H9 (cell line): ENCODE measurements around the gene P2RX2. TPM values are rescaled to one million over a fixed set of nuclear protein-coding genes. Genes with fewer than 3 reads are reported as not detected.

ENCODE experiments used
- DNase-seq: peaks from one replicate; pipeline ENCODE4 v3.0.0-alpha.2; 2017
- H2AFZ ChIP-seq: one replicate; pipeline ENCODE4 v1.6.1; 2013; ENCODE audit warnings: mild to moderate bottlenecking, low read length, control low read depth, moderate library complexity
- H2AK5ac ChIP-seq: 2 replicates; pipeline ENCODE4 v1.6.1; 2013; ENCODE audit warnings: low read length, control low read depth, mixed read lengths; ENCODE audit not compliant: insufficient read length
- H2BK120ac ChIP-seq: one replicate; pipeline ENCODE4 v1.6.1; 2013; ENCODE audit warnings: low read depth, mild to moderate bottlenecking, low read length, control low read depth, inconsistent platforms; ENCODE audit not compliant: poor library complexity, severe bottlenecking
- H2BK12ac ChIP-seq: 2 replicates; pipeline ENCODE4 v1.6.1; 2013; ENCODE audit warnings: low read length, control low read depth, mixed read lengths, low read depth; ENCODE audit not compliant: insufficient read length
- H2BK15ac ChIP-seq: 2 replicates; pipeline ENCODE4 v1.6.1; 2013; ENCODE audit warnings: low read depth, low read length, control low read depth
- H2BK20ac ChIP-seq: one replicate; pipeline ENCODE4 v1.6.1; 2013; ENCODE audit warnings: low read depth, mild to moderate bottlenecking, low read length, control low read depth, inconsistent platforms; ENCODE audit not compliant: poor library complexity, severe bottlenecking
- H2BK5ac ChIP-seq: 2 replicates; pipeline ENCODE4 v1.6.1; 2013; ENCODE audit warnings: low read length, control low read depth, mixed read lengths; ENCODE audit not compliant: insufficient read length
- H3K14ac ChIP-seq: 2 replicates; pipeline ENCODE4 v1.6.1; 2013; ENCODE audit warnings: low read length, control low read depth; ENCODE audit not compliant: insufficient read depth
- H3K18ac ChIP-seq: 2 replicates; pipeline ENCODE4 v1.6.1; 2013; ENCODE audit warnings: low read depth, mild to moderate bottlenecking, mixed read lengths, low read length, control low read depth; ENCODE audit not compliant: insufficient read length
- H3K23ac ChIP-seq: 2 replicates; pipeline ENCODE4 v1.6.1; 2013; ENCODE audit warnings: low read length, control low read depth, mixed read lengths, low read depth; ENCODE audit not compliant: insufficient read length
- H3K23me2 ChIP-seq: 2 replicates; pipeline ENCODE4 v1.6.1; 2013; ENCODE audit warnings: low read depth, mild to moderate bottlenecking, mixed read lengths, low read length, control low read depth; ENCODE audit not compliant: insufficient read length, poor library complexity, severe bottlenecking
- H3K27ac ChIP-seq: 2 replicates; pipeline ENCODE4 v1.5.1; 2013; ENCODE audit warnings: low read length, control low read depth, mixed read lengths, low read depth; ENCODE audit not compliant: insufficient read length
- H3K27me3 ChIP-seq: 2 replicates; pipeline ENCODE4 v1.6.1; 2013; ENCODE audit warnings: low read length, control low read depth, inconsistent platforms; ENCODE audit not compliant: insufficient read depth
- H3K4ac ChIP-seq: 2 replicates; pipeline ENCODE4 v1.6.1; 2013; ENCODE audit warnings: low read depth, mild to moderate bottlenecking, control low read depth, inconsistent platforms, low read length, moderate library complexity
- H3K4me1 ChIP-seq: 2 replicates; pipeline ENCODE4 v1.6.1; 2013; ENCODE audit warnings: low read length, control low read depth, inconsistent platforms; ENCODE audit not compliant: insufficient read depth
- H3K4me2 ChIP-seq: 2 replicates; pipeline ENCODE4 v1.6.1; 2013; ENCODE audit warnings: low read length, control low read depth, mixed read lengths; ENCODE audit not compliant: insufficient read length, insufficient read depth
- H3K56ac ChIP-seq: 2 replicates; pipeline ENCODE4 v1.6.1; 2013; ENCODE audit warnings: low read depth, mild to moderate bottlenecking, mixed read lengths, low read length, control low read depth; ENCODE audit not compliant: insufficient read length
- H3K79me1 ChIP-seq: 2 replicates; pipeline ENCODE4 v1.6.1; 2013; ENCODE audit warnings: low read depth, mild to moderate bottlenecking, moderate library complexity, low read length, control low read depth, inconsistent platforms; ENCODE audit not compliant: insufficient read depth, poor library complexity, severe bottlenecking
- H3K79me2 ChIP-seq: 2 replicates; pipeline ENCODE4 v1.6.1; 2013; ENCODE audit warnings: low read length, control low read depth, inconsistent platforms; ENCODE audit not compliant: insufficient read depth
- H3K9ac ChIP-seq: 2 replicates; pipeline ENCODE4 v1.6.1; 2013; ENCODE audit warnings: low read length, control low read depth, mixed read lengths; ENCODE audit not compliant: insufficient read length; ENCODE audit errors: extremely low read depth
- H3K9me3 ChIP-seq: one replicate; pipeline ENCODE4 v1.6.1; 2013; ENCODE audit warnings: low read depth, low read length, inconsistent platforms; ENCODE audit not compliant: control insufficient read depth
- H3T11ph ChIP-seq: one replicate; pipeline ENCODE4 v1.6.1; 2013; ENCODE audit warnings: mild to moderate bottlenecking, low read length, control low read depth, inconsistent platforms
- H4K20me1 ChIP-seq: one replicate; pipeline ENCODE4 v1.6.1; 2013; ENCODE audit not compliant: control insufficient read depth, insufficient read length, insufficient read depth
- H4K5ac ChIP-seq: 2 replicates; pipeline ENCODE4 v1.6.1; 2013; ENCODE audit warnings: low read depth, mild to moderate bottlenecking, mixed read lengths, low read length, control low read depth; ENCODE audit not compliant: insufficient read length
- H4K8ac ChIP-seq: replicated peaks from 2 replicates; pipeline ENCODE4 v1.6.1; 2013; ENCODE audit warnings: low read length, control low read depth, mixed read lengths, low read depth; ENCODE audit not compliant: insufficient read length
- H4K91ac ChIP-seq: 2 replicates; pipeline ENCODE4 v1.6.1; 2013; ENCODE audit warnings: low read depth, mild to moderate bottlenecking, moderate library complexity, mixed read lengths, low read length, control low read depth; ENCODE audit not compliant: insufficient read length
- H3K27ac Mint-ChIP-seq, 3 experiments: 2 replicates in 2 of 3; 3 replicates in 1 of 3; pipeline ENCODE4 v1.8.0; 2020 to 2021; ENCODE audit warnings: mixed read lengths in 3 of 3, mild to moderate bottlenecking in 1 of 3, moderate library complexity in 1 of 3
- H3K27me3 Mint-ChIP-seq: 2 replicates; pipeline ENCODE4 v1.8.0; 2021; ENCODE audit warnings: low read depth, mild to moderate bottlenecking, moderate library complexity, mixed read lengths
- H3K36me3 Mint-ChIP-seq, 3 experiments: 2 replicates in 2 of 3; 3 replicates in 1 of 3; pipeline ENCODE4 v1.8.0; 2020 to 2021; ENCODE audit warnings: low read depth in 3 of 3, mixed read lengths in 3 of 3; ENCODE audit not compliant: insufficient read depth in 1 of 3
- H3K4me1 Mint-ChIP-seq, 2 experiments: 2 replicates each; pipeline ENCODE4 v1.8.0; 2020; ENCODE audit warnings: mixed read lengths in 2 of 2
- H3K4me3 Mint-ChIP-seq, 2 experiments: 2 replicates in 1 of 2; 3 replicates in 1 of 2; pipeline ENCODE4 v1.8.0; 2020 to 2021; ENCODE audit warnings: mild to moderate bottlenecking in 2 of 2, mixed read lengths in 2 of 2, moderate library complexity in 1 of 2
- H3K9me3 Mint-ChIP-seq, 2 experiments: 2 replicates in 1 of 2; 3 replicates in 1 of 2; pipeline ENCODE4 v1.8.0; 2020; ENCODE audit warnings: mild to moderate bottlenecking in 2 of 2, mixed read lengths in 2 of 2, moderate library complexity in 1 of 2
- CTCF ChIP-seq: fragments of 200-600 bp; sonication (generic); conservative IDR thresholded peaks from 3 replicates; pipeline ENCODE4 v1.8.0; 2021; ENCODE audit warnings: antibody characterized with exemption, mild to moderate bottlenecking
- WGBS: extraction: QIAGEN DNeasy Blood & Tissue Kit; methylation state at CpG from one replicate; pipeline ENCODE4 v1.1.7; 2013; ENCODE audit warnings: missing lambda C conversion rate, low lambda C conversion rate, mixed read lengths; ENCODE audit not compliant: insufficient read length; ENCODE audit errors: extremely low coverage; 5-methylcytosine and 5-hydroxymethylcytosine counted together
- total RNA-seq: library from RNA; stranded (reverse); gene quantifications from 2 replicates; pipeline ENCODE4 v1.2.1, GENCODE V29; 2021

The P2RX2 gene
- total RNA-seq, 1 experiment from 2014 or later: 1.8 TPM

- Mint-ChIP-seq H3K4me3 (no peak overlapping the region), H3K27me3 (peaks cover 46% of the 10 kb centered on the region), H3K27ac (no peak overlapping the region), H3K9me3 (peaks cover 18 to 20% of the 10 kb centered on the region in 2 experiments), H3K4me1 (peaks cover 5 to 15% of the 10 kb centered on the region in 2 experiments), H3K36me3 (peaks cover 14 to 23% (median 17%) of the 10 kb centered on the region in 3 experiments)
- H3K27ac ChIP-seq: no peak overlapping the region
- no peak overlapping the region for H3K56ac ChIP-seq
- no peak overlapping the region for H2BK12ac ChIP-seq
- no peak overlapping the region for H3K18ac ChIP-seq
- no peak overlapping the region for H2AK5ac ChIP-seq
- no peak overlapping the region for H2AFZ ChIP-seq
- H2BK120ac ChIP-seq: no peak overlapping the region
- H3K23me2 ChIP-seq: no peaks in the 10 kb centered on the region
- no peak for DNase-seq
- no peak overlapping the region for H3K4me2 ChIP-seq
- no peak overlapping the region; the same call in 1 of the 2 replicates for H3K14ac ChIP-seq
- H3K9me3 ChIP-seq: peaks cover 20% of the 10 kb centered on the region
- H3T11ph ChIP-seq: no peak overlapping the region
- H4K20me1 ChIP-seq: no peaks in the 10 kb centered on the region
- no peak overlapping the region for H2BK5ac ChIP-seq
- no peak overlapping the region for H4K5ac ChIP-seq
- TF ChIP-seq CTCF: no peak
- WGBS: no CpG with 5 or more reads among the region's 29 CpGs
- H3K4me1 ChIP-seq: no peaks in the 10 kb centered on the region
- H3K9ac ChIP-seq: no peak overlapping the region
- peaks cover 24% of the 10 kb centered on the region for H3K27me3 ChIP-seq
- no peak overlapping the region for H4K8ac ChIP-seq
- no peak overlapping the region for H2BK20ac ChIP-seq
- no peaks in the 10 kb centered on the region for H3K79me2 ChIP-seq
- no peak overlapping the region for H4K91ac ChIP-seq
- no peak overlapping the region for H2BK15ac ChIP-seq
- no peak overlapping the region for H3K4ac ChIP-seq
- H3K79me1 ChIP-seq: no peaks in the 10 kb centered on the region
- H3K23ac ChIP-seq: no peak overlapping the region
These were observed 1.7 kb downstream of the P2RX2 start for GRCh38 chr12:132620113-132620898.
